OCI-LY1 (cell line): ENCODE results near the gene PPARD.

Experiments
- EZH2 ChIP-seq: fragments of 200-600 bp; sonication (generic), shearing (Covaris generic); IDR thresholded peaks from 2 replicates; pipeline ENCODE4 v1.8.0; 2017; ENCODE audit warnings: borderline replicate concordance, mixed run types, mild to moderate bottlenecking, antibody characterized with exemption, low read length, moderate library complexity, mixed read lengths
- TF ChIP-seq, protein P1 (sequence below): fragments of 200-600 bp; sonication (generic), shearing (Covaris generic); IDR thresholded peaks from 2 replicates; pipeline ENCODE4 v1.5.1; 2017; ENCODE audit warnings: mild to moderate bottlenecking, antibody characterized with exemption, low read length, moderate library complexity, mixed read lengths

DNA sequence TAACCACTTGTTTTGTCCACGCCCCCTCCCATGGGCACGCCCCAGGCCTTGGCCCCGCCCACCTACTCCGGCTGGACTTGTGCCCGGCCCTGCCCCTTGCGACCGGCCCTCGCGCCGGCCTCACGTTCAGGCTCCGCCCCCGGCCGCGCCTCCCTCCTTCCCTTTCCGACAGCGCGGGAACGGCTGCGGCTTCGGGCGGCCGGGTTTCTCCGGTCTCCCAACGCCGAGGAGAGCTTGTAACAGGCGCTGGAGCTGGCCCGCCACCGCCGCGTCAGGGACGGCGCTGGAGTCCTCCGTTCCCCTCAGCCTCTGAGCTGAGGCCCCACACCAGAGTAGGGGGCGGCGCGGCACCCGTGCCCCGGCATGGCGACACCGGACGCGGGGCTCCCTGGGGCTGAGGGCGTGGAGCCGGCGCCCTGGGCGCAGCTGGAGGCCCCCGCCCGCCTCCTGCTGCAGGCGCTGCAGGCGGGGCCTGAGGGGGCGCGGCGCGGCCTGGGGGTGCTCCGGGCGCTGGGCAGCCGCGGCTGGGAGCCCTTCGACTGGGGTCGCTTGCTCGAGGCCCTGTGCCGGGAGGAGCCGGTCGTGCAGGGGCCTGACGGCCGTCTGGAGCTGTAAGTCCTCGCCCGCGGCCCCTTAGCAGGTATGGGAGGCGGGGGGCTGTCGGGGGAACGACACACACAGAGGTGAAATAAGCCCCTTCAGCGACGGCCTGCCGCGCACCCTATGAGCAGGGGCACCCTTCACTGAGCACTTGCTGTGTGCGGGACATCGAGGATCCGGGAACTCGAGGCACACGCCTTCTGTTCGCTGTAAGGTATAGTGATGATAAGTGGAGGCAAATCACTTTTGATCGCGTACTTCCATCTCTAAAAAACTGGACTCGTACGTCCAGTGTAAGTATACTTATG is 110.1 kb downstream of the PPARD start, which contains the start of gene FANCE:
- TF ChIP-seq, protein P1, sequence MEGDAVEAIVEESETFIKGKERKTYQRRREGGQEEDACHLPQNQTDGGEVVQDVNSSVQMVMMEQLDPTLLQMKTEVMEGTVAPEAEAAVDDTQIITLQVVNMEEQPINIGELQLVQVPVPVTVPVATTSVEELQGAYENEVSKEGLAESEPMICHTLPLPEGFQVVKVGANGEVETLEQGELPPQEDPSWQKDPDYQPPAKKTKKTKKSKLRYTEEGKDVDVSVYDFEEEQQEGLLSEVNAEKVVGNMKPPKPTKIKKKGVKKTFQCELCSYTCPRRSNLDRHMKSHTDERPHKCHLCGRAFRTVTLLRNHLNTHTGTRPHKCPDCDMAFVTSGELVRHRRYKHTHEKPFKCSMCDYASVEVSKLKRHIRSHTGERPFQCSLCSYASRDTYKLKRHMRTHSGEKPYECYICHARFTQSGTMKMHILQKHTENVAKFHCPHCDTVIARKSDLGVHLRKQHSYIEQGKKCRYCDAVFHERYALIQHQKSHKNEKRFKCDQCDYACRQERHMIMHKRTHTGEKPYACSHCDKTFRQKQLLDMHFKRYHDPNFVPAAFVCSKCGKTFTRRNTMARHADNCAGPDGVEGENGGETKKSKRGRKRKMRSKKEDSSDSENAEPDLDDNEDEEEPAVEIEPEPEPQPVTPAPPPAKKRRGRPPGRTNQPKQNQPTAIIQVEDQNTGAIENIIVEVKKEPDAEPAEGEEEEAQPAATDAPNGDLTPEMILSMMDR, result no peak
- TF ChIP-seq EZH2, result no peak
